ENCODE results near the gene GXYLT1. TPM values are rescaled to one million over a fixed set of nuclear protein-coding genes. Genes with fewer than 3 reads are reported as not detected.

GXYLT1 gene
- total and polyA plus RNA-seq, 9 of the 15 experiments (the other 6 are each of a cell fraction or from before 2014, with no cell fraction given): 1.4 to 9.3 (median 5.5) TPM

DNA sequence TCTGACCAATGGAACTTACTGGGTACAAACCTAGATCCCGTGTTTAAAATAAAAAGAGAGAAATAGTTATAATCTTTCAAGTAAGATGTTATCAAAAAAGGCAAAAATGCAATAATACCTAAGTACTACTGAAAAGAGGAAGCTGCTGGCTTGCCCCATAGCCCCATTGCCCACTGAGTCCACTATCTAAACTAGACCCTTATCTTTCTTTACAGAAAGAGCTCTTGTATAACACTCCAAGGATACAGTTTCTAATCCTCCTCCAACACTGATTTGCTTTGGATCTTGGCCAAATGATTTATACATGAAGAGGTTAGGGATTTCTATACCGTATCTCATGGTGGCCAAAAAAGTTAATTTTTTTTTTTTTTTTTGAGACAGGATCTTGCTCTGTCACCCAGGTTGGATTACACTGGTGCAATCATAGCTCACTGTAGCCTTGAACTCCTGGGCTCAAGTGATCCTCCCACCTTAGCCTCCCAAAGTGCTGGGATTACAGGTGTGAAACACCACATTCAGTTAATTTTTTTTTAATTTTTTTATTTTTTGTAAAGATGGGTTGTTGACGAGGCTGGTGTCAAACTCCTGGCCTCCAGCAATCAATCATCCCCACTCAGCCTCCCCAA is 2.6 kb downstream of the GXYLT1 start (continued):
- 0 out of 2 replicates have a peak, but pooled peaks have one; percentile 19 for TF ChIP-seq SMAD4 (CRISPR knock-in tag; conservative IDR thresholded peaks at IDR 0.05)

DNA sequence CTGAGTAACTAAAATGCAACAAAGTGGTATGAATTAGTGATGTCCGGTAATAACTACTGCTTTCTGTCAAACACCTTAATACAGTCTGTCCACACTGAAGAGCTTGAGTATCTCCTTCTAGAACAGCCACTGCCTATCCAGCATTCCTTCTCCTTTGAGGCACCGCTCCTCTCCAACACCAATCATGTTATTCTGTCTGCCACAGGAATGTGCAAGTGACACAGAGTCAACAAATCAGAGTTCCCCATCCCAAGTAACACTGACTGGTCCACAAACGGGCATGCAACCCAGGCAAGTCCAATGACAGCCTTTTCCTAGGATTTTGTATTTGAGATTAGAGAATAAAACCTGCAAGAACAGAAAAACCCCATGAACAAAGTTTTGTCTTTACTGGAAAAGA is 3.8 kb downstream of the GXYLT1 start:
- no peak overlapping the region for H2AFZ ChIP-seq (ENCODE audit: low read depth, low read length)

More for the DNA sequence above, 3.8 kb downstream of the GXYLT1 start:
- H3K27me3 ChIP-seq (ENCODE audit: control insufficient read depth in 2 of 2, insufficient read depth in 2 of 2, low read length in 2 of 2): no peaks in the 10 kb centered on the region
- H4K20me1 ChIP-seq (replicated peaks; ENCODE audit: control insufficient read depth, insufficient read depth, low read length): peaks cover 13% of the 10 kb centered on the region
- H3K4me1 ChIP-seq (replicated peaks in 1 of 2; ENCODE audit: control insufficient read depth in 2 of 2, insufficient read depth in 2 of 2, low read length in 2 of 2): peaks cover 13 to 20% of the 10 kb centered on the region in 2 experiments; a peak in 4 of 5 replicates
- POLR2A ChIA-PET: interaction anchor here (1.2 to 1.5 kb wide), 2 partner anchors 8 to 16 kb away, joined by 3 read pairs; no protein-coding TSS in a partner anchor
- no peaks in the 10 kb centered on the region for H3K9me3 ChIP-seq (replicated peaks; ENCODE audit: control insufficient read depth, insufficient read depth, low read depth, low read length)
- no peak overlapping the region for H3K4me3 ChIP-seq
- intact Hi-C loops (cut with micrococcal nuclease): loop anchor here (5.0 kb wide), 1 partner anchor 44 kb away; no protein-coding TSS in a partner anchor
- no peaks in the 10 kb centered on the region for H3K9me1 ChIP-seq (ENCODE audit: control insufficient read depth, insufficient read depth, low read length)
- no peak overlapping the region for H3K9ac ChIP-seq (ENCODE audit: insufficient read depth in 1 of 2, low read depth in 2 of 2, low read length in 2 of 2)
- H3K36me3 ChIP-seq (ENCODE audit: control insufficient read depth, insufficient read depth, low read length): no peaks in the 10 kb centered on the region
- in situ Hi-C loops (cut with MboI): loop anchor here (25.0 kb wide), 1 partner anchor 421 kb away; no protein-coding TSS in a partner anchor
- no peak overlapping the region; the same call in 1 of the 2 replicates for H3K4me2 ChIP-seq (ENCODE audit: insufficient read depth, low read length)
- FAIRE-seq (no peak), DNase-seq (ENCODE audit: extremely low read depth in 1 of 4, low spot score in 3 of 4) (no peak), ATAC-seq (no peak)
- peak in 1 of 2 experiments; percentile 37; a peak in 1 of 4 replicates for TF ChIP-seq RCOR1 (IDR thresholded peaks at IDR 0.05; ENCODE audit: borderline replicate concordance in 1 of 2, low read depth in 2 of 2, low read length in 2 of 2)
- no peak for TF ChIP-seq MYNN (IDR thresholded peaks at IDR 0.05)
- no peak for TF ChIP-seq MYNN (CRISPR knock-in tag; IDR thresholded peaks at IDR 0.05)
- TF ChIP-seq, protein P1, sequence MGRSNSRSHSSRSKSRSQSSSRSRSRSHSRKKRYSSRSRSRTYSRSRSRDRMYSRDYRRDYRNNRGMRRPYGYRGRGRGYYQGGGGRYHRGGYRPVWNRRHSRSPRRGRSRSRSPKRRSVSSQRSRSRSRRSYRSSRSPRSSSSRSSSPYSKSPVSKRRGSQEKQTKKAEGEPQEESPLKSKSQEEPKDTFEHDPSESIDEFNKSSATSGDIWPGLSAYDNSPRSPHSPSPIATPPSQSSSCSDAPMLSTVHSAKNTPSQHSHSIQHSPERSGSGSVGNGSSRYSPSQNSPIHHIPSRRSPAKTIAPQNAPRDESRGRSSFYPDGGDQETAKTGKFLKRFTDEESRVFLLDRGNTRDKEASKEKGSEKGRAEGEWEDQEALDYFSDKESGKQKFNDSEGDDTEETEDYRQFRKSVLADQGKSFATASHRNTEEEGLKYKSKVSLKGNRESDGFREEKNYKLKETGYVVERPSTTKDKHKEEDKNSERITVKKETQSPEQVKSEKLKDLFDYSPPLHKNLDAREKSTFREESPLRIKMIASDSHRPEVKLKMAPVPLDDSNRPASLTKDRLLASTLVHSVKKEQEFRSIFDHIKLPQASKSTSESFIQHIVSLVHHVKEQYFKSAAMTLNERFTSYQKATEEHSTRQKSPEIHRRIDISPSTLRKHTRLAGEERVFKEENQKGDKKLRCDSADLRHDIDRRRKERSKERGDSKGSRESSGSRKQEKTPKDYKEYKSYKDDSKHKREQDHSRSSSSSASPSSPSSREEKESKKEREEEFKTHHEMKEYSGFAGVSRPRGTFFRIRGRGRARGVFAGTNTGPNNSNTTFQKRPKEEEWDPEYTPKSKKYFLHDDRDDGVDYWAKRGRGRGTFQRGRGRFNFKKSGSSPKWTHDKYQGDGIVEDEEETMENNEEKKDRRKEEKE (IDR thresholded peaks at IDR 0.05; ENCODE audit: borderline replicate concordance in 1 of 2, control insufficient read depth in 1 of 2, low read depth in 2 of 2, low read length in 1 of 2): no peak
- TF ChIP-seq HNRNPLL (IDR thresholded peaks at IDR 0.05; ENCODE audit: low read depth, low read length, poor library complexity, severe bottlenecking): no peak
- 0 out of 4 replicates have a peak, but pooled peaks of 1 of the 2 experiments have one; percentile 29 for TF ChIP-seq KDM1A (IDR thresholded peaks at IDR 0.05)
- no peak for TF ChIP-seq PRPF4 (IDR thresholded peaks at IDR 0.05; ENCODE audit: insufficient read depth, low read depth, low read length, poor library complexity, severe bottlenecking)
- TF ChIP-seq ZFPM2 (CRISPR knock-in tag; IDR thresholded peaks at IDR 0.05): no peak
- no peak for TF ChIP-seq RFX1 (IDR thresholded peaks at IDR 0.05)
- peaks cover 29% of the 10 kb centered on the region for H3K79me2 ChIP-seq (ENCODE audit: control insufficient read depth, insufficient read depth, low read length)
- BruUV-seq (replicated peaks): no TSS peak
- CTCF ChIA-PET (ENCODE audit: low intra/inter-chr PET ratio): no interaction called here
- H3K27ac ChIP-seq (ENCODE audit: extremely low read depth, low read depth, low read length): no peak overlapping the region
- 14% methylated on average over 3 of the region's 3 CpGs for WGBS (ENCODE audit: insufficient coverage, low coverage, missing lambda C conversion rate)
